Stimulated activated CD4-positive, alpha-beta T cell treated with anti-CD3 and anti-CD28 coated beads, Interleukin-4, amount 100 ng/mL, for 1 hour (primary cell): ENCODE measurements around the gene GPR137C.
"Not testable (repeated sequence)": the region's sequence is repeated elsewhere in the genome, so short reads cannot be mapped to it uniquely, and the experiment has no call there.

Experiments used
- DNase-seq: peaks from one replicate; pipeline ENCODE4 v3.0.0-alpha.2; 2020

Gene GPR137C

DNA sequence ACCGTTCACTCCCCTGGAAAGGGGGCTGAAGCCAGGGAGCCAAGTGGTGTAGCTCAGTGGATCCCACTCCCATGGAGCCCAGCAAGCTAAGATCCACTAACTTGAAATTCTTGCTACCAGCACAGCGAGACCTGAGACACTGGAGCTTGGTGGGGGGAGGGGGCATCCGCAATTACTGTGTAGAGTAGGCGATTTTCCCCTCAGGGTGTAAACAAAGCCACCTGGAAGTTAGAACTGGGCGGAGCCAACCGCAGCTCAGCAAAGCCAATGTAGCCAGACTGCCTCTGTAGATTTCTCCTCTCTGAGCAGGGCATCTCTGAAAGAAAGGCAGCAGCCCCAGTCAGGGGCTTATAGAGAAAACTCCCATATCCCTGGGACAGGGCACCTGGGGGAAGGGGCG is 15.8 kb downstream of the GPR137C start:
- not testable (repeated sequence) for DNase-seq

DNA sequence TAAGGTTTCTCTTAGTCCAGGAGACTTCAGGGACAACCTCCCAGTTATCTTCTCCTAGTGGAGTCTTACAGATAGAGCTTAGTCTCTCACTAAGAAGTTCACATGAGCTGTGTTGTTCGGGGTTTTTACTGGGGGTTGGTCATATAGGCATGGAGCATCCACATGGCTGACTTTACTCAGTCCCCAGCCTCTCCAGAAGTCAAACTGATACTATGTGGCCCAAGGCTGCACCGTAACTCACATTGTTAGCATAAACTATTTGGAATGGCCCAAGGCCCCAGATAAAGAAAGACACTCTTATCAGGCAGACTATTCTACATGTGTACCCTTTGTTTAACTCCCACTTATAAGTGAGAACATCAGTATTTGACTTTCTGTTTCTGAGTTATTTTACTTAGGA is 23.2 kb downstream of the GPR137C start:
- DNase-seq, result no peak

DNA sequence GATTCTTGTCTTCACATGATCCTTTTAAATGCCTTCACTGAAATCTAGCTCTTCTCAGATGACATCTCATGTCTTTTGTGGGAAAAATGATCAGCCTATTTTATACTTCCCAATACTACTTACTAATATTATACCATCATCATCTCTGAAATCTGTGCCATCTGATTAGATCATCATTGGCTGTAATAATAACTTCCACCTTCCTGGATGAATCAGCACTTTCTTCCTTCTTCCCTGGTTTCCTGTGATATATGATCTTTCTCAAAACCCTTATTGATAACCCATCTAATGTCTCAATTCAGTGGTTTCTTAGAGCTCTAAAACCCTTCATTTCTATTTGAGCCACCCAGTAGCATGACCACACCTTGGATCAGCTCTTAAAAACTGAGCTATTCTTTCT is 30.9 kb downstream of the GPR137C start:
- DNase-seq, result no peak

DNA sequence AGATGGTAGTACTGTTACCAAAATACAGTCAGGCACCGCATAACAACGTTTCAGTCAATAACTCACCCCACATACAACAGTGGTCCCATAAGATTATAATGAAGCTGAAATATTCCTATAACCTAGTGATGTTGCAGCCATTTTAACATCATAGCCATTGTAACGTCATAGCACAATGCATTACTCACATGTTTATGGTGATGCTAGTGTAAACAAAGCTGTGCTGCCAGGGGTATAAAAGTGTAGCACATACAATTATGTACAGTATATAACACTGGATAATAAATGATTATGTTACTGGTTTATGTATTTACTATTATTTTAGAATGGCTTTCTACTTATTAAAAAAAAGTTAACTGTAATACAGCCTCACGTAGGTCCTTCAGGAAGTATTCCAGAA is 37.0 kb downstream of the GPR137C start:
- no peak for DNase-seq

DNA sequence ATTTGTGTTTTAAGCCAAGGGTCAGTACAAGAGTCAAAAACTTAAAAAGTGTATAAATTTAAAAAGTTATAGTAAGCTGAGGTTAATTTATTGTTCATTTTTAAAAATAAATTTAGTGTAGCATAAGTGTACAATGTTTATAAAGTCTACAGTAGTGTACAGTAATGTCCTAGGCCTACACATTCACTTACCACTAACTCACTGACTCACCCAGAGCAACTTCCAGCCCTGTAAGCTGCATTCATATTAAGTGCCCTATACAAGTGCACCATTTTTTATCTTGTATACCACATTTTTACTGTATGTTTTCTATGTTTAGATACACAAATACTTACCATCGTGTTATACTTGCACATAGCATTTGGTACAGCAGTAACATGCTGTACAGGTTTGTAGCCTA is 37.7 kb downstream of the GPR137C start:
- DNase-seq, result no peak

DNA sequence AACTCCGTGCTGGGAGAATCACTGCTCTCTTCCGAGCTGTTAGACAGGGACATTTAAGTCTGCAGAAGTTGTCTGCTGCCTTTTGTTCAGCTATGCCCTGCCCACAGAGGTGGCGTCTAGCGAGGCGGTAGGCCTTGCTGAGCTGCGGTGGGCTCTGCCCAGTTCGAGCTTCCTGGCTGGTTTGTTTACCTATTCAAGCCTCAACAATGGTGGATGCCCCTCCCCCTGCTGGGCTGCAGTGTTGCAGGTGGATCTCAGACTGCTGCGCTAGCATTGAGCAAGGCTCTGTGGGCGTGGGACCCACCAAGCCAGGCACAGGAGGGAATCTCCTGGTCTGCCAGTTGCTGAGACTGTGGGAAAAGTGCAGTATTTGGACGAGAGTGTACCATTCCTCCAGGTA is 43.7 kb downstream of the GPR137C start:
- no peak for DNase-seq

GRCh38 chr14:52596861-52597260 is 44.2 kb downstream of the GPR137C start:
- DNase-seq, result no peak

DNA sequence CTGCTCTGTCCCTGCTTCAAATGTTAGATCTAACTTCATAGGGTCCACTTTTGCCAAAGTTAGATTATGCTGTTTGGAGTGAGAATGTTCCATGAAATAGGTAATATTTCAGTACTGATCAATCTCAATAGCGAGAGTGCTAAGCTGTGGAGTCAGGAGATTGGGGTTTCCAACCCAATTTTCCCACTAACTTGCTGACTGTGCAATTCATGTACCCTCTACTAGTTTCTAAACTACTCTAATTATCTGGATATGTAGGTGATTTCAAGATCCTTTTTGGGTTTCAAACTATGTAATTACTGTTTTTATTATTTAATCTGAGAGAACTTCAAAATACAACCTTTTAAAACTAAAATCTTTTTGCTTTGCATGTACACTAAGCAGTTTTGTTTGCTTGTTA is 45.9 kb downstream of the GPR137C start:
- DNase-seq, result no peak

- DNase-seq, result no peak
Measured at GRCh38 chr14:52599974-52600373, 47.3 kb downstream of the GPR137C start.

- DNase-seq, result no peak
Measured at GRCh38 chr14:52602131-52602530, 49.5 kb downstream of the GPR137C start.

- no peak for DNase-seq
Measured at GRCh38 chr14:52607061-52607460, 54.4 kb downstream of the GPR137C start.

DNA sequence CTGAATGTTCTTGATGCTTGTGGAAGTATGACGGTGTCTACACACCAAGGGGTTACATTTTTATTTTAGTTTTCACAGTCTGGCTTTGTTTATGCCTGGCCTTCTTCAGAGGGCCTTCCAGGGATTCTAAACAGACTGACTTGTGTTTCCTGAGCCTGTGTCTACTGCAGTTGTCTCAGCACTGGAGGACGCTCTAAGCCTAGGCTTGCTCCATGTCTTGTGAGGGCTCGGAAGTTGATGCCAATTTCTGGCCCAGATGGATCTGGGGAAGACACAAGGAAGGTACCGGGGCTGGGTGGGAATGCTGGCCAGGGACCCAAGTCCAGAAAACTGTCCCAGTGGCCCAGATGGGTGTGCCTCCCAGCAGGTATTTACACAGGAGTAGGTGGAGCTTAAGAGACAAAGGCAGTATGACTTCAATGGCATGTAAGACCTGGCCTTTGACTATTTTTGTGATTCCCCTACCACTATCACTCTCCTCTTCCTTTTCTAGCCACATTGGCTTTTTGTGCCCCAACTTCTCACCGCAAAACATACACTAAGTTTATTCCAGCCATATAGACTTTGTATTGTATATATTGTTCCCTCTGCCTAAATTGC is 56.9 kb downstream of the GPR137C start:
- no peak for DNase-seq

- DNase-seq, result no peak
Measured at GRCh38 chr14:52610187-52610586, 57.6 kb downstream of the GPR137C start.

GRCh38 chr14:52618602-52619001 is 66.0 kb downstream of the GPR137C start:
- DNase-seq, result no peak

DNA sequence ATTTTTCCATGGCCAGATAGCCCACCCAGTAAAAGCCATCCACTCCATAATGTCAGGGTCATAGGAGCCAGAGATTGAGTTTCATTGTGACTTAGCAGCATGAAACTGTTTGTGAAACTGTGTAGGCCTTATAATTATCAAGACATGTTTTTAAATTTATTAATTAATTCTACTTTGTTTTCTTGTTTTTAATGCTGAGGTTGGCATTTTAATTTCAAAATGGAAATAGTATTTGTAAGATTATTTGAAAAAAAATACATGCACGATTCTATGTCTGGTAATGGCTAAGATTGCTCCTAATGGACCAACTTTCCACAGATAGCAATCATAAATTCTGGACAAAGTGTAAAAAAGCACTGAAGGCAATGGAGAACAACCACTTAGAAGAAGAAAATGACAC is 67.1 kb downstream of the GPR137C start:
- DNase-seq, result no peak

GRCh38 chr14:52640137-52640536 is 87.5 kb downstream of the GPR137C start:
- DNase-seq, result no peak

GRCh38 chr14:52641745-52642144 is 89.1 kb downstream of the GPR137C start:
- DNase-seq, result no peak

GRCh38 chr14:52649511-52649910 is 96.9 kb downstream of the GPR137C start:
- no peak for DNase-seq

GRCh38 chr14:52650774-52651173 is 98.1 kb downstream of the GPR137C start:
- no peak for DNase-seq

DNA sequence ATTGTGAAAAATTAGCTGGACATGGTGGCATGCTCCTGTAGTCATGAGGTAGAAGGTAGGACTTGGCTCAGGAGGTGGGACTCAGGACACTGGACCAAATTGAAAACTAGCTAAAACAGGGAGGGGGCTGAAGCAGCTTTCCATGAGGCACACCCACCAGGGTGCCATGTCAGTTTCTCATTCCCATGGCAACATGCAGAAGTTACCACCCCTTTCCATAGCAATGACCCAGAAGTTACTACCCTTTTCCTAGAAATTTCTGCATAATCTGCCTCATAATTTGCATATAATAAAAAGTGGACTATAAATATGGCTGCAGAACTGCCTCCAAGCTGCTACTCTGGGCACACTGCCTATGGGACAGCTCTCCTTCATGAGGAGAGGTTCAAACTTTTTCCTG is 104.3 kb downstream of the GPR137C start:
- no peak for DNase-seq

GRCh38 chr14:52660325-52660724 is 107.7 kb downstream of the GPR137C start:
- no peak for DNase-seq

- no peak for DNase-seq
Measured at GRCh38 chr14:52660832-52661231, 108.2 kb downstream of the GPR137C start.

GRCh38 chr14:52661314-52661713 is 108.7 kb downstream of the GPR137C start:
- no peak for DNase-seq

- no peak for DNase-seq
Measured at GRCh38 chr14:52663850-52664249, 111.2 kb downstream of the GPR137C start.

- no peak for DNase-seq
Measured at GRCh38 chr14:52678591-52678990, 126.0 kb downstream of the GPR137C start.
